A549 (cell line): ENCODE results near the gene DNAJB1. TPM values are rescaled to one million over a fixed set of nuclear protein-coding genes. Genes with fewer than 3 reads are reported as not detected.

Source experiments
- ATAC-seq, 2 experiments: fragments of 200-7000 bp in 1 of 2; fragments of >200 bp in 1 of 2; cut with Nextera tagmentation in 1 of 2; cut with Tn5 transposase in 1 of 2; 3 replicates each; pipeline versions ENCODE4 v1.8.0 to v1.9.1; 2018 to 2020; ENCODE audit warnings: mild to moderate bottlenecking in 1 of 2, moderate library complexity in 1 of 2
- CTCF ChIA-PET: fragments of 300-600 bp; sonication (Branson Sonifier 250); formaldehyde crosslinking; extraction: SDS; loops from one replicate; lab custom pipeline; 2021; ENCODE audit warnings: antibody characterized with exemption, inconsistent platforms; lab: Yijun Ruan, JAX
- POLR2A ChIA-PET: fragments of 350-600 bp; formaldehyde crosslinking; extraction: SDS; loops from one replicate; lab custom pipeline; 2021; ENCODE audit warnings: antibody characterized with exemption, inconsistent platforms; lab: Yijun Ruan, JAX
- DNase-seq, 2 experiments: peaks; one replicate each; pipeline versions ENCODE4 v3.0.0 to v3.0.0-alpha.2; 2011 to 2016; ENCODE audit warnings: low read depth in 1 of 2, low spot score in 1 of 2
- FAIRE-seq: peaks from 2 replicates; lab custom pipeline; 2011; peaks lifted over from hg19 to GRCh38; lab: Jason Lieb, UNC
- H3K27ac ChIP-seq, 2 experiments: fragments of >200 bp; sonication (Bioruptor Twin); formaldehyde crosslinking; 3 replicates each; pipeline ENCODE4 v1.5.1; 2016 to 2017
- H3K4me1 ChIP-seq: fragments of >200 bp; sonication (Bioruptor Twin); formaldehyde crosslinking; 3 replicates; pipeline ENCODE4 v1.6.1; 2016
- H3K4me2 ChIP-seq: fragments of >200 bp; sonication (Bioruptor Twin); formaldehyde crosslinking; 3 replicates; pipeline ENCODE4 v1.6.1; 2016
- H3K4me3 ChIP-seq: fragments of >200 bp; sonication (Bioruptor Twin); formaldehyde crosslinking; 3 replicates; pipeline ENCODE4 v1.5.1; 2016
- H3K9me3 ChIP-seq: fragments of >200 bp; sonication (Bioruptor Twin); formaldehyde crosslinking; 3 replicates; pipeline ENCODE4 v1.6.1; 2016
- CBX2 ChIP-seq: fragments of 200-600 bp; sonication (generic); IDR thresholded peaks from 2 replicates; pipeline ENCODE4 v1.6.1; 2016; ENCODE audit warnings: low read depth, mild to moderate bottlenecking, borderline replicate concordance
- CEBPB ChIP-seq, 2 experiments: fragments of >200 bp in 1 of 2; sonication (Bioruptor Twin) in 1 of 2; formaldehyde crosslinking in 1 of 2; IDR thresholded peaks; 2 replicates each; pipeline ENCODE4 v1.6.1; 2012 to 2016
- CHD2 ChIP-seq: fragments of 150-350 bp; IDR thresholded peaks from 2 replicates; pipeline ENCODE4 v1.6.1; 2014; ENCODE audit warnings: low read length; ENCODE audit not compliant: partially characterized antibody
- E2F6 ChIP-seq: IDR thresholded peaks from 2 replicates; pipeline ENCODE4 v1.6.1; 2012; ENCODE audit warnings: low read depth, borderline replicate concordance
- FOSB ChIP-seq: fragments of 250-450 bp; sonication (Bioruptor Pico); IDR thresholded peaks from 2 replicates; pipeline ENCODE4 v1.5.0; 2020; ENCODE audit warnings: mild to moderate bottlenecking, moderate library complexity
- HDAC2 ChIP-seq: fragments of 200-600 bp; sonication (generic); IDR thresholded peaks from 2 replicates; pipeline ENCODE4 v1.6.1; 2016
- HES2 ChIP-seq: fragments of >200 bp; sonication (Bioruptor Twin); formaldehyde crosslinking; IDR thresholded peaks from 2 replicates; pipeline ENCODE4 v1.6.1; 2016
- HMGXB4 ChIP-seq: fragments of 250-450 bp; sonication (Bioruptor Pico); IDR thresholded peaks from 2 replicates; pipeline ENCODE4 v1.5.0; 2021; ENCODE audit warnings: mild to moderate bottlenecking, moderate library complexity, borderline replicate concordance
- HOXB13 ChIP-seq: fragments of 250-450 bp; sonication (Bioruptor Pico); IDR thresholded peaks from 2 replicates; pipeline ENCODE4 v1.5.0; 2020; ENCODE audit warnings: low read depth, mild to moderate bottlenecking, moderate library complexity
- JUN ChIP-seq, 2 experiments: fragments of >200 bp; sonication (Bioruptor Twin); formaldehyde crosslinking; IDR thresholded peaks; 2 replicates in 1 of 2; 3 replicates in 1 of 2; pipeline ENCODE4 v1.6.1; 2016 to 2017
- KDM1A ChIP-seq: fragments of 200-600 bp; sonication (generic); IDR thresholded peaks from 2 replicates; pipeline ENCODE4 v1.6.1; 2016; ENCODE audit warnings: low read depth, mild to moderate bottlenecking
- KDM5A ChIP-seq: fragments of 200-600 bp; sonication (generic); IDR thresholded peaks from 2 replicates; pipeline ENCODE4 v1.6.1; 2016; ENCODE audit warnings: antibody characterized with exemption, mild to moderate bottlenecking
- MAZ ChIP-seq: fragments of 150-350 bp; IDR thresholded peaks from 2 replicates; pipeline ENCODE4 v1.6.1; 2014; ENCODE audit warnings: antibody characterized with exemption, low read depth, low read length, borderline replicate concordance
- NFE2L2 ChIP-seq: fragments of 150-350 bp; conservative IDR thresholded peaks from 2 replicates; pipeline ENCODE4 v1.6.1; 2014; ENCODE audit warnings: low read length
- POLR2AphosphoS2 ChIP-seq: conservative IDR thresholded peaks from 2 replicates; pipeline ENCODE4 v1.6.1; 2012; ENCODE audit warnings: low read length, improper control_type of control experiment, inconsistent platforms
- RAD21 ChIP-seq, 2 experiments: fragments of >200 bp in 1 of 2; sonication (Bioruptor Twin) in 1 of 2; formaldehyde crosslinking in 1 of 2; IDR thresholded peaks in 1 of 2; conservative IDR thresholded peaks in 1 of 2; 2 replicates in 1 of 2; 3 replicates in 1 of 2; pipeline ENCODE4 v1.6.1; 2012 to 2018; ENCODE audit warnings: inconsistent platforms in 1 of 2
- RARB ChIP-seq: fragments of 250-450 bp; sonication (Bioruptor Pico); IDR thresholded peaks from 2 replicates; pipeline ENCODE4 v1.8.0; 2021; ENCODE audit warnings: mild to moderate bottlenecking, moderate library complexity
- RCOR1 ChIP-seq: fragments of 150-350 bp; IDR thresholded peaks from 2 replicates; pipeline ENCODE4 v1.6.1; 2014; ENCODE audit warnings: antibody characterized with exemption, low read length, low read depth
- RFX5 ChIP-seq: fragments of 450-650 bp; IDR thresholded peaks from 2 replicates; pipeline ENCODE4 v1.7.1; 2014; ENCODE audit warnings: antibody characterized with exemption, mild to moderate bottlenecking, moderate library complexity
- RNF2 ChIP-seq: fragments of 200-600 bp; sonication (generic); IDR thresholded peaks from 2 replicates; pipeline ENCODE4 v1.6.1; 2016; ENCODE audit warnings: low read depth, mild to moderate bottlenecking, antibody characterized with exemption, moderate library complexity, borderline replicate concordance
- SMC3 ChIP-seq: fragments of >200 bp; sonication (Bioruptor Twin); formaldehyde crosslinking; IDR thresholded peaks from 3 replicates; pipeline ENCODE4 v1.6.1; 2018; ENCODE audit warnings: inconsistent platforms
- SREBF2 ChIP-seq: fragments of 450-650 bp; IDR thresholded peaks from 2 replicates; pipeline ENCODE4 v1.6.1; 2014; ENCODE audit warnings: mild to moderate bottlenecking, moderate library complexity
- TFCP2L1 ChIP-seq: fragments of 250-450 bp; sonication (Bioruptor Pico); IDR thresholded peaks from 2 replicates; pipeline ENCODE4 v1.5.0; 2021; ENCODE audit warnings: mild to moderate bottlenecking
- ZC3H11A ChIP-seq: fragments of 450-650 bp; IDR thresholded peaks from 2 replicates; pipeline ENCODE4 v1.6.1; 2014; ENCODE audit warnings: antibody characterized with exemption, mild to moderate bottlenecking
- ZSCAN20 ChIP-seq: fragments of 250-450 bp; sonication (Bioruptor Pico); IDR thresholded peaks from 2 replicates; pipeline ENCODE4 v1.8.0; 2022; ENCODE audit warnings: mild to moderate bottlenecking, moderate library complexity
- WGBS: methylation state at CpG from one replicate; pipeline ENCODE4 v1.1.6; 2017; ENCODE audit errors: missing lambda C conversion rate; 5-methylcytosine and 5-hydroxymethylcytosine counted together
- polyA plus RNA-seq, 4 experiments: library from polyadenylated mRNA; depleted of rRNA in 3 of 4; stranded (reverse); fragments of >200 nt; fragmentation: RNase III in 1 of 4; extraction: RNeasy Plus Mini Kit Qiagen cat#74134 plus additional on column Dnase treatment in 1 of 4; gene quantifications; 2 replicates in 3 of 4; 3 replicates in 1 of 4; pipeline ENCODE4 v1.2.3, GENCODE V29; 2011 to 2017
- TF ChIP-seq, protein P1 (sequence below): fragments of >200 bp; sonication (Bioruptor Twin); formaldehyde crosslinking; IDR thresholded peaks from 3 replicates; pipeline ENCODE4 v1.6.1; 2016

Gene DNAJB1
- polyA plus RNA-seq, 2 of the 4 experiments (the other 2 are of a cell fraction) = 124 to 128 TPM

GRCh38 chr19:14529254-14530004 is 11.2 kb upstream of the DNAJB1 start, which contains the start of gene TECR (continued):
- no peak for TF ChIP-seq TFCP2L1
- no peak for TF ChIP-seq MAZ
- no peak for TF ChIP-seq NFE2L2
- no peak for TF ChIP-seq HDAC2
- TF ChIP-seq ZSCAN20 (CRISPR knock-in tag) = no peak
- TF ChIP-seq HOXB13 (CRISPR knock-in tag) = no peak
- TF ChIP-seq RARB (CRISPR knock-in tag) = no peak
- TF ChIP-seq, protein P1, sequence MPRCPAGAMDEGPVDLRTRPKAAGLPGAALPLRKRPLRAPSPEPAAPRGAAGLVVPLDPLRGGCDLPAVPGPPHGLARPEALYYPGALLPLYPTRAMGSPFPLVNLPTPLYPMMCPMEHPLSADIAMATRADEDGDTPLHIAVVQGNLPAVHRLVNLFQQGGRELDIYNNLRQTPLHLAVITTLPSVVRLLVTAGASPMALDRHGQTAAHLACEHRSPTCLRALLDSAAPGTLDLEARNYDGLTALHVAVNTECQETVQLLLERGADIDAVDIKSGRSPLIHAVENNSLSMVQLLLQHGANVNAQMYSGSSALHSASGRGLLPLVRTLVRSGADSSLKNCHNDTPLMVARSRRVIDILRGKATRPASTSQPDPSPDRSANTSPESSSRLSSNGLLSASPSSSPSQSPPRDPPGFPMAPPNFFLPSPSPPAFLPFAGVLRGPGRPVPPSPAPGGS = peak; percentile 60; the same call in 1 of the 3 replicates
- no peak for TF ChIP-seq E2F6

- H3K27ac ChIP-seq = peak overlapping the region; percentile 67 to 85
- H3K4me2 ChIP-seq = peak overlapping the region; percentile 84
- H3K4me1 ChIP-seq = peaks cover 16% of the 10 kb centered on the region
- ATAC-seq (no peak; a peak in 1 of 6 replicates), DNase-seq (no peak), FAIRE-seq (no peak)
- ChIA-PET CTCF (no interaction called here), POLR2A (interaction anchor here (1.1 kb wide), 1 partner anchor 10 kb away, joined by 4 read pairs; the partner anchor contains the start of gene DNAJB1)
- no peaks in the 10 kb centered on the region for H3K9me3 ChIP-seq
- WGBS = 23% methylated on average over 35 of the region's 39 CpGs
- peak overlapping the region; percentile 59 for H3K4me3 ChIP-seq
- TF ChIP-seq KDM1A = no peak
- TF ChIP-seq CEBPB (IDR thresholded peaks at IDR 0.05) = peak in 1 of 2 experiments; percentile 32; a peak in 1 of 4 replicates
Measured at GRCh38 chr19:14528419-14529253, 10.4 kb upstream of the DNAJB1 start.

GRCh38 chr19:14526423-14526822 is 8.2 kb upstream of the DNAJB1 start:
- ChIA-PET POLR2A (no interaction called here), CTCF (interaction anchor here (1.7 kb wide), 1 partner anchor 21 kb away, joined by 11 read pairs; no protein-coding TSS in a partner anchor)
- no peak overlapping the region for H3K4me2 ChIP-seq
- ATAC-seq (no peak), DNase-seq (no peak), FAIRE-seq (no peak)
- WGBS = 67% methylated on average over 4 of the region's 4 CpGs
- peak overlapping the region in 1 of 2 experiments; percentile 38; a peak in 1 of 6 replicates for H3K27ac ChIP-seq
- H3K4me3 ChIP-seq = no peak overlapping the region
- no peaks in the 10 kb centered on the region for H3K9me3 ChIP-seq
- peaks cover 25% of the 10 kb centered on the region for H3K4me1 ChIP-seq
- no peak for TF ChIP-seq CBX2
- TF ChIP-seq HMGXB4 (CRISPR knock-in tag) = no peak
- no peak for TF ChIP-seq HES2
- TF ChIP-seq RCOR1 = no peak
- TF ChIP-seq RAD21 (conservative IDR thresholded peaks at IDR 0.05 in 1 of 2, IDR thresholded peaks at IDR 0.05 in 1 of 2) = no peak
- no peak for TF ChIP-seq POLR2AphosphoS2
- no peak for TF ChIP-seq ZC3H11A
- no peak for TF ChIP-seq CHD2
- no peak for TF ChIP-seq TFCP2L1
- no peak for TF ChIP-seq SREBF2
- no peak for TF ChIP-seq FOSB (CRISPR knock-in tag)
- TF ChIP-seq KDM1A = no peak
- TF ChIP-seq RNF2 = no peak
- no peak for TF ChIP-seq ZSCAN20 (CRISPR knock-in tag)
- TF ChIP-seq SMC3 = no peak
- TF ChIP-seq KDM5A = no peak
- TF ChIP-seq JUN (IDR thresholded peaks at IDR 0.05) = no peak
- TF ChIP-seq HDAC2 = no peak
- no peak for TF ChIP-seq RFX5
